DLD1 (cell line): ENCODE measurements around the gene ITGAE.

ENCODE experiments used
- in situ Hi-C: cut with HindIII; loops from 2 replicates; pipeline ENCODE4 v1.10.0; 2017; ENCODE audit warnings: low sequenced_read_pairs

Gene ITGAE

GRCh38 chr17:3821101-3821500, 20.1 kb upstream of the ITGAE start:
- in situ Hi-C loops = no loop called here

GRCh38 chr17:3818786-3819185, 17.8 kb upstream of the ITGAE start:
- in situ Hi-C loops = no loop called here

GRCh38 chr17:3817851-3818605, 17.0 kb upstream of the ITGAE start:
- in situ Hi-C loops = no loop called here

GRCh38 chr17:3815925-3816324, 14.9 kb upstream of the ITGAE start:
- in situ Hi-C loops = no loop called here

GRCh38 chr17:3815122-3815521, 14.1 kb upstream of the ITGAE start:
- in situ Hi-C loops = no loop called here

GRCh38 chr17:3814361-3814760, 13.4 kb upstream of the ITGAE start:
- in situ Hi-C loops = no loop called here

- in situ Hi-C loops = no loop called here
These were observed 12.2 kb upstream of the ITGAE start for GRCh38 chr17:3813171-3813570.

GRCh38 chr17:3812771-3813170, 11.8 kb upstream of the ITGAE start:
- in situ Hi-C loops = no loop called here

- in situ Hi-C loops = no loop called here
These were observed 11.3 kb upstream of the ITGAE start for GRCh38 chr17:3812284-3812683.

GRCh38 chr17:3810019-3810418, 9.0 kb upstream of the ITGAE start:
- in situ Hi-C loops = no loop called here

GRCh38 chr17:3809135-3809534, 8.1 kb upstream of the ITGAE start:
- in situ Hi-C loops = no loop called here

- in situ Hi-C loops = no loop called here
These were observed 7.7 kb upstream of the ITGAE start for GRCh38 chr17:3808701-3809100.

- in situ Hi-C loops = no loop called here
These were observed 4.6 kb upstream of the ITGAE start for GRCh38 chr17:3805581-3805980.

GRCh38 chr17:3804503-3804931, 3.5 kb upstream of the ITGAE start:
- in situ Hi-C loops = no loop called here

GRCh38 chr17:3803308-3803640, 2.3 kb upstream of the ITGAE start:
- in situ Hi-C loops = no loop called here

GRCh38 chr17:3802461-3803307, 1.7 kb upstream of the ITGAE start:
- in situ Hi-C loops = no loop called here

GRCh38 chr17:3801792-3802191, 804 bp upstream of the ITGAE start:
- in situ Hi-C loops = no loop called here

GRCh38 chr17:3801347-3801746, 359 bp upstream of the ITGAE start:
- in situ Hi-C loops = no loop called here

- in situ Hi-C loops = no loop called here
These were observed 1.6 kb downstream of the ITGAE start for GRCh38 chr17:3799181-3799945.

GRCh38 chr17:3798273-3799180, 2.5 kb downstream of the ITGAE start:
- in situ Hi-C loops = no loop called here

- in situ Hi-C loops = no loop called here
These were observed 4.2 kb downstream of the ITGAE start for GRCh38 chr17:3796822-3797170.
